GM19043 (cell line): ENCODE results near the gene GEMIN4.
"Not testable (repeated sequence)": the region's sequence is repeated elsewhere in the genome, so short reads cannot be mapped to it uniquely, and the experiment has no call there.

Experiments used
- ATAC-seq: cut with Tn5 transposase; IDR thresholded peaks from one replicate; pipeline ENCODE4 v1.9.1; 2021; ENCODE audit warnings: low read depth; ENCODE audit not compliant: unreplicated experiment

The GEMIN4 gene

GRCh38 chr17:781805-782731 lies 30.0 kb upstream of the GEMIN4 start, which contains the start of the genes GLOD4 and MRM3:
Gene GLOD4, minus strand, starts transcription at chr17:782280. Its CDS starts 25 bp downstream, at chr17:782255.
Gene MRM3, plus strand, starts transcription at chr17:782353. Its CDS starts 26 bp downstream, at chr17:782379.
- ATAC-seq = peak; percentile 79

GRCh38 chr17:778096-778495 lies 26.0 kb upstream of the GEMIN4 start:
- no peak for ATAC-seq

- no peak for ATAC-seq
Measured at GRCh38 chr17:774313-774584, 22.2 kb upstream of the GEMIN4 start.

- no peak for ATAC-seq
Measured at GRCh38 chr17:773467-774312, 21.6 kb upstream of the GEMIN4 start.

GRCh38 chr17:773016-773415 lies 21.0 kb upstream of the GEMIN4 start:
- ATAC-seq = no peak

- no peak for ATAC-seq
Measured at GRCh38 chr17:767076-767475, 15.0 kb upstream of the GEMIN4 start.

- no peak for ATAC-seq
Measured at GRCh38 chr17:760371-760770, 8.3 kb upstream of the GEMIN4 start.

- ATAC-seq = no peak
Measured at GRCh38 chr17:759964-760363, 7.9 kb upstream of the GEMIN4 start.

- ATAC-seq = not testable (repeated sequence)
Measured at GRCh38 chr17:756010-756567, 4.0 kb upstream of the GEMIN4 start.

- not testable (repeated sequence) for ATAC-seq
Measured at GRCh38 chr17:755319-755961, 3.4 kb upstream of the GEMIN4 start.

GRCh38 chr17:753418-753817 lies 1.4 kb upstream of the GEMIN4 start:
- ATAC-seq = no peak

- no peak for ATAC-seq
Measured at GRCh38 chr17:752620-753219, 656 bp upstream of the GEMIN4 start.

- no peak for ATAC-seq
Measured at GRCh38 chr17:751269-752001, 629 bp downstream of the GEMIN4 start.

- no peak for ATAC-seq
Measured at GRCh38 chr17:750431-751037, 1.5 kb downstream of the GEMIN4 start.

GRCh38 chr17:749359-749758 lies 2.7 kb downstream of the GEMIN4 start:
- ATAC-seq = not testable (repeated sequence)

- ATAC-seq = not testable (repeated sequence)
Measured at GRCh38 chr17:748604-749003, 3.5 kb downstream of the GEMIN4 start.

- no peak for ATAC-seq
Measured at GRCh38 chr17:746783-747629, 5.1 kb downstream of the GEMIN4 start.

- ATAC-seq = no peak
Measured at GRCh38 chr17:746181-746580, 5.9 kb downstream of the GEMIN4 start.
